K562 (cell line): ENCODE measurements around the gene SH3D19. TPM values are rescaled to one million over a fixed set of nuclear protein-coding genes. Genes with fewer than 3 reads are reported as not detected.
A peak's percentile ranks its signal among the peaks of the same experiment; 100 is the strongest.

Experiments used
- ATAC-seq: fragments of 200-7000 bp; cut with Tn5 transposase; 3 replicates; pipeline ENCODE4 v1.9.1; 2020; ENCODE audit warnings: moderate library complexity
- BruUV-seq: library from RNA; stranded (reverse); fragments of 400-500 nt; replicated peaks from 2 replicates; lab custom pipeline; 2021; lab: Mats Ljungman, UMichigan
- CTCF ChIA-PET: fragments of 300-600 bp; formaldehyde crosslinking; extraction: SDS; loops from one replicate; lab custom pipeline; 2021; ENCODE audit warnings: low intra/inter-chr PET ratio; lab: Yijun Ruan, JAX
- POLR2A ChIA-PET: fragments of 300-600, 350-650 bp; sonication (Branson Sonifier 250); formaldehyde crosslinking; extraction: SDS; loops from one replicate; lab custom pipeline; 2021; ENCODE audit warnings: antibody characterized with exemption, inconsistent platforms; lab: Yijun Ruan, JAX
- DNase-seq, 4 experiments: peaks; one replicate each; pipeline versions ENCODE4 v3.0.0 to v3.0.0-alpha.2; 2011 to 2018; ENCODE audit warnings: low spot score in 3 of 4, mixed read lengths in 3 of 4; ENCODE audit errors: extremely low read depth in 1 of 4
- FAIRE-seq: peaks from 2 replicates; lab custom pipeline; 2011; peaks lifted over from hg19 to GRCh38; lab: Jason Lieb, UNC
- H2AFZ ChIP-seq: 2 replicates; pipeline ENCODE4 v1.6.0; 2011; ENCODE audit warnings: low read depth, low read length, control low read depth, inconsistent platforms
- H3K27ac ChIP-seq: fragments of 200-600 bp; 3 replicates; pipeline ENCODE4 v1.8.0; 2011; ENCODE audit warnings: low read depth, mild to moderate bottlenecking, control low read depth, inconsistent platforms, low read length, moderate library complexity, mixed read lengths; ENCODE audit errors: extremely low read depth
- H3K27me3 ChIP-seq, 2 experiments: fragments of 300-600 bp in 1 of 2; 2 replicates in 1 of 2; 3 replicates in 1 of 2; pipeline versions ENCODE4 v1.6.0 to v1.8.0; 2011; ENCODE audit warnings: inconsistent platforms in 2 of 2, low read length in 2 of 2, mild to moderate bottlenecking in 1 of 2, mixed read lengths in 1 of 2, moderate library complexity in 1 of 2; ENCODE audit not compliant: control insufficient read depth in 2 of 2, insufficient read depth in 2 of 2
- H3K36me3 ChIP-seq: fragments of 300-600 bp; 3 replicates; pipeline ENCODE4 v1.8.0; 2011; ENCODE audit warnings: mild to moderate bottlenecking, low read length, inconsistent platforms; ENCODE audit not compliant: control insufficient read depth, insufficient read depth
- H3K4me1 ChIP-seq, 2 experiments: fragments of 200-600 bp in 1 of 2; replicated peaks in 1 of 2; 2 replicates in 1 of 2; 3 replicates in 1 of 2; pipeline versions ENCODE4 v1.5.1 to v1.8.0; 2011; ENCODE audit warnings: inconsistent platforms in 2 of 2, low read length in 2 of 2, mild to moderate bottlenecking in 1 of 2, mixed read lengths in 1 of 2, moderate library complexity in 1 of 2; ENCODE audit not compliant: control insufficient read depth in 2 of 2, insufficient read depth in 2 of 2
- H3K4me2 ChIP-seq: 2 replicates; pipeline ENCODE4 v1.6.1; 2011; ENCODE audit warnings: low read length, control low read depth, inconsistent platforms, mixed read lengths; ENCODE audit not compliant: insufficient read depth
- H3K4me3 ChIP-seq: fragments of 200-600 bp; sonication (generic), shearing (Covaris generic); 2 replicates; pipeline ENCODE4 v1.5.1; 2016; ENCODE audit warnings: control low read depth, inconsistent platforms
- H3K79me2 ChIP-seq: fragments of 200-600 bp; 3 replicates; pipeline ENCODE4 v1.8.0; 2011; ENCODE audit warnings: low read length, inconsistent platforms; ENCODE audit not compliant: control insufficient read depth, insufficient read depth
- H3K9ac ChIP-seq, 2 experiments: 2 replicates each; pipeline versions ENCODE4 v1.6.0 to v1.6.1; 2011; ENCODE audit warnings: low read depth in 2 of 2, low read length in 2 of 2, control low read depth in 1 of 2, inconsistent platforms in 1 of 2, mild to moderate bottlenecking in 1 of 2, mixed read lengths in 1 of 2; ENCODE audit not compliant: insufficient read depth in 1 of 2
- H3K9me1 ChIP-seq: one replicate; pipeline ENCODE4 v1.6.0; 2011; ENCODE audit warnings: inconsistent platforms, mild to moderate bottlenecking, low read length, moderate library complexity; ENCODE audit not compliant: control insufficient read depth, insufficient read depth
- H3K9me3 ChIP-seq: replicated peaks from 2 replicates; pipeline ENCODE4 v1.5.1; 2011; ENCODE audit warnings: low read depth, low read length, inconsistent platforms; ENCODE audit not compliant: control insufficient read depth, insufficient read depth
- H4K20me1 ChIP-seq: replicated peaks from 2 replicates; pipeline ENCODE4 v1.6.1; 2011; ENCODE audit warnings: low read length, inconsistent platforms, mixed read lengths; ENCODE audit not compliant: control insufficient read depth, insufficient read depth
- ATF3 ChIP-seq, 2 experiments: fragments of 450-650 bp in 1 of 2; sonication (generic) in 1 of 2; formaldehyde crosslinking in 1 of 2; IDR thresholded peaks in 1 of 2; conservative IDR thresholded peaks in 1 of 2; 2 replicates each; pipeline versions ENCODE4 v1.6.1 to v1.8.1; 2016 to 2023; ENCODE audit warnings: mild to moderate bottlenecking in 2 of 2, moderate library complexity in 2 of 2, inconsistent platforms in 1 of 2, missing genetic modification reagents in 1 of 2
- KDM4B ChIP-seq, 2 experiments: fragments of 450-650 bp in 1 of 2; sonication (generic) in 1 of 2; IDR thresholded peaks; 2 replicates each; pipeline ENCODE4 v1.6.1; 2016 to 2017; ENCODE audit warnings: borderline replicate concordance in 2 of 2, antibody characterized with exemption in 1 of 2, low read depth in 1 of 2, mild to moderate bottlenecking in 1 of 2
- NCOA1 ChIP-seq: fragments of 450-650 bp; IDR thresholded peaks from 2 replicates; pipeline ENCODE4 v1.6.1; 2016; ENCODE audit warnings: low read depth
- ZC3H4 ChIP-seq: sonication (generic); formaldehyde crosslinking; IDR thresholded peaks from 2 replicates; pipeline ENCODE4 v1.9.0; 2021; ENCODE audit warnings: missing genetic modification reagents, borderline replicate concordance
- WGBS: fragments of 100-300 bp; shearing (Covaris generic); methylation state at CpG from one replicate; pipeline ENCODE4 v1.1.6; 2016; ENCODE audit warnings: low coverage, mixed read lengths; ENCODE audit not compliant: insufficient coverage; ENCODE audit errors: missing lambda C conversion rate; 5-methylcytosine and 5-hydroxymethylcytosine counted together
- in situ Hi-C: fragments of 300-500 bp; cut with MboI; formaldehyde crosslinking; loops from 4 replicates; pipeline ENCODE4 v1.15.0; 2018; ENCODE audit warnings: inconsistent platforms, mixed read lengths
- intact Hi-C: fragments of 100-400 bp; cut with micrococcal nuclease; formaldehyde crosslinking; loops from 2 replicates; pipeline ENCODE4 v1.14.2; 2022
- polyA plus RNA-seq, 8 experiments: library from polyadenylated mRNA; depleted of rRNA in 4 of 8; stranded (reverse) in 5 of 8; unstranded in 3 of 8; fragments of >200 nt; fragmentation: Nextera tagmentation in 2 of 8; fragmentation: Illumina TruSeq in 1 of 8; extraction: Ambion mirVana in 2 of 8; extraction: Trizol in 1 of 8; gene quantifications; 2 replicates each; pipeline versions ENCODE4 v1.2.1 to v1.2.3, GENCODE V29; 2011 to 2014; ENCODE audit warnings: inconsistent platforms in 1 of 8, missing spikeins in 1 of 8
- total RNA-seq, 7 experiments: library from RNA; depleted of rRNA in 6 of 7; stranded (reverse); fragments of >200 nt in 6 of 7; fragmentation: Illumina TruSeq in 2 of 7; extraction: Trizol in 2 of 7; gene quantifications; 2 replicates each; pipeline versions ENCODE4 v1.2.1 to v1.2.3, GENCODE V29; 2011 to 2021; ENCODE audit warnings: low replicate concordance in 1 of 7

SH3D19 gene
- total and polyA plus RNA-seq, 9 of the 15 experiments (the other 6 are each of a cell fraction or from before 2014, with no cell fraction given), result 0.42 to 2.2 (median 1.1) TPM; not detected in 6

- TF ChIP-seq KDM4B (IDR thresholded peaks at IDR 0.05; ENCODE audit: borderline replicate concordance in 2 of 2, low read depth in 1 of 2) (no peak), NCOA1 (no peak)
Measured at GRCh38 chr4:151117371-151117962, 207.9 kb downstream of the SH3D19 start (continued).

- no peaks in the 10 kb centered on the region for H3K79me2 ChIP-seq
- no peak overlapping the region for H3K4me2 ChIP-seq
- TF ChIP-seq ATF3 (IDR thresholded peaks at IDR 0.05) (peak; percentile 23; the same call in 1 of the 2 replicates), ATF3 (CRISPR knock-in tag; conservative IDR thresholded peaks at IDR 0.05) (no peak), ZC3H4 (CRISPR knock-in tag) (no peak)
- no peaks in the 10 kb centered on the region for H4K20me1 ChIP-seq
- no peaks in the 10 kb centered on the region for H3K9me1 ChIP-seq
- H3K4me3 ChIP-seq, result no peak overlapping the region
- BruUV-seq, result no TSS peak
- H3K9ac ChIP-seq, result no peak overlapping the region
- WGBS, result 86% methylated on average over 5 of the region's 5 CpGs
- ATAC-seq, result no peak
- H3K27me3 ChIP-seq, result no peaks in the 10 kb centered on the region
- ChIA-PET CTCF (no interaction called here), POLR2A (interaction anchor here (0.6 to 3.7 kb wide), 5 partner anchors 11 to 1182 kb away, joined by 3 to 20 read pairs (median 3); no protein-coding TSS in a partner anchor)
- H2AFZ ChIP-seq, result no peak overlapping the region
- peaks cover 10% of the 10 kb centered on the region; the same call in 1 of the 3 replicates for H3K36me3 ChIP-seq
- H3K9me3 ChIP-seq, result no peaks in the 10 kb centered on the region
- in situ Hi-C loops (loop anchor here (10.0 kb wide), 1 partner anchor 500 kb away; no protein-coding TSS in a partner anchor), intact Hi-C loops (loop anchor here (5.0 to 10.0 kb wide), 4 partner anchors 52 to 530 kb away; partner anchors contain the start of gene PRSS48)
- DNase-seq, result no peak
- no peak for FAIRE-seq
- no peak overlapping the region for H3K27ac ChIP-seq
- H3K4me1 ChIP-seq, result no peaks in the 10 kb centered on the region
Measured at GRCh38 chr4:151114986-151115385, 210.4 kb downstream of the SH3D19 start.
